ENCODE results near the gene AASS. TPM values are rescaled to one million over a fixed set of nuclear protein-coding genes. Genes with fewer than 3 reads are reported as not detected.

AASS gene
- total and polyA plus RNA-seq, 2 donors (not counting 3 experiments of a cell fraction or from before 2014, with no cell fraction given): 11.1 to 27.8 TPM

GRCh38 chr7:122056977-122057376 is 87.1 kb downstream of the AASS start:
- no peak overlapping the region for H3K9ac ChIP-seq (replicated peaks; ENCODE audit: extremely low read depth, insufficient read depth, low read length)
- H3K9me3 ChIP-seq (replicated peaks; ENCODE audit: control insufficient read depth, insufficient read depth, low read length): no peaks in the 10 kb centered on the region
- no peaks in the 10 kb centered on the region for H3K36me3 ChIP-seq (ENCODE audit: control insufficient read depth in 2 of 2, extremely low read depth in 1 of 2, insufficient read depth in 2 of 2, low read length in 2 of 2)
- DNase-seq (ENCODE audit: low read depth, low spot score) (peak; percentile 43), FAIRE-seq (no peak)
- no peaks in the 10 kb centered on the region for H4K20me1 ChIP-seq (replicated peaks; ENCODE audit: control insufficient read depth, extremely low read depth, insufficient read depth, low read length)
- no peaks in the 10 kb centered on the region for H3K79me2 ChIP-seq (ENCODE audit: control insufficient read depth, insufficient read depth, low read length)
- TF ChIP-seq FOS (IDR thresholded peaks at IDR 0.05; ENCODE audit: borderline replicate concordance, insufficient read depth, low read length) (no peak), MAX (IDR thresholded peaks at IDR 0.05; ENCODE audit: insufficient read depth, insufficient read length) (no peak), GATA2 (IDR thresholded peaks at IDR 0.05; ENCODE audit: insufficient read depth, insufficient read length, low read depth, low read length) (no peak), MYC (IDR thresholded peaks at IDR 0.05; ENCODE audit: low read depth, low read length) (no peak), EZH2 (IDR thresholded peaks at IDR 0.05; ENCODE audit: borderline replicate concordance, low read depth, low read length, severe bottlenecking) (no peak)
- POLR2A ChIA-PET: no interaction called here
- CTCF ChIA-PET: interaction anchor here (1.2 kb wide), 1 partner anchor 36 kb away, joined by 5 read pairs; no protein-coding TSS in a partner anchor
- intact Hi-C loops (cut with micrococcal nuclease) (no loop called here), dilution Hi-C loops (cut with MboI; ENCODE audit: extremely low pct_ligation_motif_present, low sequenced_read_pairs) (no loop called here)
- no peaks in the 10 kb centered on the region for H3K27me3 ChIP-seq (ENCODE audit: control insufficient read depth in 2 of 2, insufficient read depth in 2 of 2, low read length in 2 of 2)
- no TSS peak for BruUV-seq (replicated peaks)
- peaks cover 8% of the 10 kb centered on the region for H3K4me1 ChIP-seq (ENCODE audit: control insufficient read depth, extremely low read depth, insufficient read depth, low read length)
- no peak overlapping the region for H3K4me3 ChIP-seq (replicated peaks in 1 of 3; ENCODE audit: insufficient read depth in 1 of 3, low read depth in 1 of 3, low read length in 3 of 3)
- H3K9me1 ChIP-seq (replicated peaks; ENCODE audit: control insufficient read depth, extremely low read depth, insufficient read depth, low read length): no peaks in the 10 kb centered on the region
- H2AFZ ChIP-seq (ENCODE audit: low read depth, low read length): no peak overlapping the region
- no peak overlapping the region for H3K4me2 ChIP-seq (ENCODE audit: insufficient read depth, low read length)
- no peak overlapping the region for H3K27ac ChIP-seq (ENCODE audit: insufficient read depth, low read depth, low read length)

- H3K9me3 ChIP-seq (replicated peaks; ENCODE audit: control insufficient read depth, insufficient read depth, low read length): no peaks in the 10 kb centered on the region
- FAIRE-seq (peak; percentile 8), DNase-seq (ENCODE audit: low read depth, low spot score) (peak; percentile 48)
- POLR2A ChIA-PET: no interaction called here
- peak; percentile 38 for TF ChIP-seq FOS (IDR thresholded peaks at IDR 0.05; ENCODE audit: borderline replicate concordance, insufficient read depth, low read length)
- no peak for TF ChIP-seq CTCF (IDR thresholded peaks at IDR 0.05; ENCODE audit: extremely low read depth in 1 of 2, insufficient read depth in 1 of 2, low read depth in 1 of 2, low read length in 2 of 2)
- TF ChIP-seq GATA2 (IDR thresholded peaks at IDR 0.05; ENCODE audit: insufficient read depth, insufficient read length, low read depth, low read length): no peak
- no peak for TF ChIP-seq EZH2 (IDR thresholded peaks at IDR 0.05; ENCODE audit: borderline replicate concordance, low read depth, low read length, severe bottlenecking)
- no peak for TF ChIP-seq MYC (IDR thresholded peaks at IDR 0.05; ENCODE audit: low read depth, low read length)
- TF ChIP-seq JUN (IDR thresholded peaks at IDR 0.05; ENCODE audit: borderline replicate concordance, insufficient read depth, insufficient read length, low read depth): peak; percentile 61
- no peak for TF ChIP-seq MAX (IDR thresholded peaks at IDR 0.05; ENCODE audit: insufficient read depth, insufficient read length)
- TF ChIP-seq POLR2AphosphoS5 (IDR thresholded peaks at IDR 0.05; ENCODE audit: insufficient read depth, low read depth, low read length): no peak
- TF ChIP-seq POLR2A (IDR thresholded peaks at IDR 0.05; ENCODE audit: low read depth, low read length): no peak
- no TSS peak for BruUV-seq (replicated peaks)
- H3K36me3 ChIP-seq (ENCODE audit: control insufficient read depth in 2 of 2, extremely low read depth in 1 of 2, insufficient read depth in 2 of 2, low read length in 2 of 2): no peaks in the 10 kb centered on the region
- peak overlapping the region in 1 of 3 experiments; percentile 17 for H3K4me3 ChIP-seq (replicated peaks in 1 of 3; ENCODE audit: insufficient read depth in 1 of 3, low read depth in 1 of 3, low read length in 3 of 3)
- H2AFZ ChIP-seq (ENCODE audit: low read depth, low read length): peak overlapping the region; percentile 38
- no peaks in the 10 kb centered on the region for H3K27me3 ChIP-seq (ENCODE audit: control insufficient read depth in 2 of 2, insufficient read depth in 2 of 2, low read length in 2 of 2)
- no peaks in the 10 kb centered on the region for H4K20me1 ChIP-seq (replicated peaks; ENCODE audit: control insufficient read depth, extremely low read depth, insufficient read depth, low read length)
- no peaks in the 10 kb centered on the region for H3K9me1 ChIP-seq (replicated peaks; ENCODE audit: control insufficient read depth, extremely low read depth, insufficient read depth, low read length)
- H3K79me2 ChIP-seq (ENCODE audit: control insufficient read depth, insufficient read depth, low read length): no peaks in the 10 kb centered on the region
- CTCF ChIA-PET: interaction anchor here (1.1 to 1.7 kb wide), 4 partner anchors 38 to 947 kb away, joined by 3 to 15 read pairs (median 4); no protein-coding TSS in a partner anchor
- no peak overlapping the region for H3K9ac ChIP-seq (replicated peaks; ENCODE audit: extremely low read depth, insufficient read depth, low read length)
- peak overlapping the region; percentile 81 for H3K4me2 ChIP-seq (ENCODE audit: insufficient read depth, low read length)
- H3K4me1 ChIP-seq (ENCODE audit: control insufficient read depth, extremely low read depth, insufficient read depth, low read length): peaks cover 8% of the 10 kb centered on the region
- intact Hi-C loops (cut with micrococcal nuclease): no loop called here
- no peak overlapping the region for H3K27ac ChIP-seq (ENCODE audit: insufficient read depth, low read depth, low read length)
- dilution Hi-C loops (cut with MboI; ENCODE audit: extremely low pct_ligation_motif_present, low sequenced_read_pairs): no loop called here
Observed at GRCh38 chr7:122055073-122055472, 89.0 kb downstream of the AASS start.

Data from endothelial cell of umbilical vein (primary cell).